ENCODE data around the gene KIF16B. TPM values are rescaled to one million over a fixed set of nuclear protein-coding genes. Genes with fewer than 3 reads are reported as not detected.

The KIF16B gene
- total RNA-seq, 4 donors from 2014 or later = 19.9 to 40.2 (median 20.5) TPM

- no peak for TF ChIP-seq EP300 (IDR thresholded peaks at IDR 0.05)
- H3K36me3 ChIP-seq = peaks cover 0 to 33% (median 0%) of the 10 kb centered on the region in 3 donors
- no peaks in the 10 kb centered on the region for H3K4me1 ChIP-seq
- no peaks in the 10 kb centered on the region for H3K9me3 ChIP-seq
- no peak overlapping the region for H3K4me3 ChIP-seq
- no peak for DNase-seq (ENCODE audit: low spot score in 2 of 2)
- H3K27me3 ChIP-seq = no peaks in the 10 kb centered on the region
- no peak overlapping the region for H3K27ac ChIP-seq
- 87 to 88% methylated on average over 14 to 15 of the region's 15 CpGs for WGBS, 2 donors
These were observed 288.7 kb downstream of the KIF16B start for GRCh38 chr20:16284385-16285100.

GRCh38 chr20:16283978-16284377 lies 289.3 kb downstream of the KIF16B start:
- H3K9me3 ChIP-seq = no peaks in the 10 kb centered on the region
- H3K36me3 ChIP-seq = peaks cover 0 to 33% (median 0%) of the 10 kb centered on the region in 3 donors
- TF ChIP-seq POLR2A (IDR thresholded peaks at IDR 0.05) = no peak
- TF ChIP-seq CTCF (IDR thresholded peaks at IDR 0.05) = no peak
- TF ChIP-seq EP300 (IDR thresholded peaks at IDR 0.05) = no peak
- no peak overlapping the region for H3K27ac ChIP-seq
- no peak for DNase-seq (ENCODE audit: low spot score in 2 of 2)
- no peaks in the 10 kb centered on the region for H3K4me1 ChIP-seq
- no peaks in the 10 kb centered on the region for H3K27me3 ChIP-seq
- no peak overlapping the region for H3K4me3 ChIP-seq
- WGBS, 2 donors = 95 to 100% methylated on average over 5 of the region's 5 CpGs

GRCh38 chr20:16283307-16283706 lies 289.9 kb downstream of the KIF16B start:
- H3K4me3 ChIP-seq = no peak overlapping the region
- no peak overlapping the region for H3K27ac ChIP-seq
- peaks cover 0 to 33% (median 0%) of the 10 kb centered on the region in 3 donors for H3K36me3 ChIP-seq
- no peaks in the 10 kb centered on the region for H3K27me3 ChIP-seq
- H3K4me1 ChIP-seq = no peaks in the 10 kb centered on the region
- 80 to 89% methylated on average over 5 to 6 of the region's 6 CpGs for WGBS, 2 donors
- TF ChIP-seq POLR2A (IDR thresholded peaks at IDR 0.05) = no peak
- TF ChIP-seq CTCF (IDR thresholded peaks at IDR 0.05) = no peak
- TF ChIP-seq EP300 (IDR thresholded peaks at IDR 0.05) = no peak
- no peaks in the 10 kb centered on the region for H3K9me3 ChIP-seq
- DNase-seq (ENCODE audit: low spot score in 2 of 2) = no peak

GRCh38 chr20:16280219-16280618 lies 293.0 kb downstream of the KIF16B start:
- Histone ChIP-seq H3K36me3 (peaks cover 0 to 28% (median 0%) of the 10 kb centered on the region in 3 donors), H3K27me3 (no peaks in the 10 kb centered on the region), H3K4me3 (no peak overlapping the region), H3K9me3 (no peaks in the 10 kb centered on the region), H3K27ac (peak overlapping the region in 1 of 4 donors; percentile 53), H3K4me1 (no peaks in the 10 kb centered on the region)
- WGBS, 2 donors = 80 to 81% methylated on average over 2 of the region's 2 CpGs
- TF ChIP-seq EP300 (IDR thresholded peaks at IDR 0.05) (no peak), POLR2A (IDR thresholded peaks at IDR 0.05) (no peak), CTCF (IDR thresholded peaks at IDR 0.05) (no peak)
- DNase-seq (ENCODE audit: low spot score in 2 of 2) = no peak

- WGBS, 2 donors = 87 to 96% methylated on average over 5 of the region's 5 CpGs
- Histone ChIP-seq H3K36me3 (peaks cover 0 to 24% (median 0%) of the 10 kb centered on the region in 3 donors), H3K27ac (no peak overlapping the region), H3K4me1 (no peaks in the 10 kb centered on the region), H3K9me3 (no peaks in the 10 kb centered on the region), H3K27me3 (no peaks in the 10 kb centered on the region), H3K4me3 (no peak overlapping the region)
- TF ChIP-seq EP300 (IDR thresholded peaks at IDR 0.05) = no peak
- DNase-seq (ENCODE audit: low spot score in 2 of 2) = no peak
These were observed 293.9 kb downstream of the KIF16B start for GRCh38 chr20:16279320-16279719.

- no peaks in the 10 kb centered on the region for H3K4me1 ChIP-seq
- no peak overlapping the region for H3K4me3 ChIP-seq
- peaks cover 0 to 29% (median 0%) of the 10 kb centered on the region in 3 donors for H3K36me3 ChIP-seq
- 60 to 65% methylated on average over 4 of the region's 4 CpGs for WGBS, 2 donors
- no peaks in the 10 kb centered on the region for H3K9me3 ChIP-seq
- DNase-seq (ENCODE audit: low spot score in 2 of 2) = no peak
- H3K27ac ChIP-seq = no peak overlapping the region
- TF ChIP-seq EP300 (IDR thresholded peaks at IDR 0.05) (no peak), CTCF (IDR thresholded peaks at IDR 0.05) (no peak), POLR2A (IDR thresholded peaks at IDR 0.05) (no peak)
- H3K27me3 ChIP-seq = no peaks in the 10 kb centered on the region
These were observed 299.3 kb downstream of the KIF16B start for GRCh38 chr20:16273812-16274555.
